Measurements from ENCODE around the gene MRTFA. TPM values are rescaled to one million over a fixed set of nuclear protein-coding genes. Genes with fewer than 3 reads are reported as not detected.

Gene MRTFA
- total and polyA plus RNA-seq, 2 of the 13 experiments (the other 11 are each of a cell fraction or from before 2014, with no cell fraction given) = 2.4 to 8.2 TPM

GRCh38 chr22:40397396-40397795, 239.1 kb downstream of the MRTFA start:
- 76% methylated on average over 1 of the region's 1 CpG for WGBS (ENCODE audit: low lambda C conversion rate)
- Histone ChIP-seq H3K79me2 (ENCODE audit: insufficient read depth, low read length) (no peaks in the 10 kb centered on the region), H3K4me1 (ENCODE audit: insufficient read depth, low read length) (no peaks in the 10 kb centered on the region), H3K4me2 (ENCODE audit: low read depth, low read length) (no peak overlapping the region), H4K20me1 (ENCODE audit: insufficient read depth, low read length) (no peaks in the 10 kb centered on the region), H2AFZ (ENCODE audit: low read length) (no peak overlapping the region), H3K9ac (ENCODE audit: insufficient read depth, low read depth, low read length) (no peak overlapping the region), H3K27ac (ENCODE audit: extremely low read length, insufficient read depth, low read length) (no peak overlapping the region), H3K27me3 (ENCODE audit: control insufficient read depth in 1 of 2, insufficient read depth in 2 of 2, low read length in 2 of 2) (no peaks in the 10 kb centered on the region), H3K9me3 (ENCODE audit: low read length) (no peaks in the 10 kb centered on the region), H3K36me3 (replicated peaks in 1 of 2; ENCODE audit: control insufficient read depth in 1 of 2, insufficient read depth in 2 of 2, low read length in 2 of 2) (peaks cover 0 to 8% of the 10 kb centered on the region in 2 experiments; a peak in 2 of 5 replicates), H3K4me3 (replicated peaks in 1 of 3; ENCODE audit: insufficient read depth in 1 of 3, low read depth in 2 of 3, low read length in 3 of 3) (no peak overlapping the region)
- ChIA-PET POLR2A (no interaction called here), CTCF (ENCODE audit: low intra/inter-chr PET ratio, low total read pairs) (no interaction called here)
- intact Hi-C loops (cut with micrococcal nuclease; ENCODE audit: unreplicated experiment) (no loop called here), in situ Hi-C loops (cut with HindIII; ENCODE audit: extremely low pct_ligation_motif_present, low pct_unique_long_range_greater_than_20kb) (no loop called here)
- no peak; the same call in 2 of the 3 replicates for ATAC-seq
- BruUV-seq (replicated peaks) = no TSS peak
- TF ChIP-seq TGIF2 (CRISPR knock-in tag; IDR thresholded peaks at IDR 0.05) = no peak
- TF ChIP-seq SIN3A (IDR thresholded peaks at IDR 0.05; ENCODE audit: borderline replicate concordance, low read depth, low read length) = no peak
- TF ChIP-seq ZSCAN9 (CRISPR knock-in tag; IDR thresholded peaks at IDR 0.05; ENCODE audit: borderline replicate concordance) = no peak
- TF ChIP-seq TARDBP (CRISPR knock-in tag; IDR thresholded peaks at IDR 0.05) = no peak
- no peak for DNase-seq (ENCODE audit: low spot score)
- no peak for FAIRE-seq

GRCh38 chr22:40396882-40397281, 239.6 kb downstream of the MRTFA start:
- no peak for ATAC-seq
- H3K9ac ChIP-seq (ENCODE audit: insufficient read depth, low read depth, low read length) = no peak overlapping the region
- POLR2A ChIA-PET = no interaction called here
- H3K4me1 ChIP-seq (ENCODE audit: insufficient read depth, low read length) = no peaks in the 10 kb centered on the region
- no peaks in the 10 kb centered on the region for H3K9me3 ChIP-seq (ENCODE audit: low read length)
- no peaks in the 10 kb centered on the region for H3K27me3 ChIP-seq (ENCODE audit: control insufficient read depth in 1 of 2, insufficient read depth in 2 of 2, low read length in 2 of 2)
- in situ Hi-C loops (cut with HindIII; ENCODE audit: extremely low pct_ligation_motif_present, low pct_unique_long_range_greater_than_20kb) = no loop called here
- H4K20me1 ChIP-seq (ENCODE audit: insufficient read depth, low read length) = no peaks in the 10 kb centered on the region
- H3K79me2 ChIP-seq (ENCODE audit: insufficient read depth, low read length) = no peaks in the 10 kb centered on the region
- BruUV-seq (replicated peaks) = no TSS peak
- intact Hi-C loops (cut with micrococcal nuclease; ENCODE audit: unreplicated experiment) = no loop called here
- H3K4me2 ChIP-seq (ENCODE audit: low read depth, low read length) = no peak overlapping the region
- H3K27ac ChIP-seq (ENCODE audit: extremely low read length, insufficient read depth, low read length) = no peak overlapping the region
- H3K4me3 ChIP-seq (replicated peaks in 1 of 3; ENCODE audit: insufficient read depth in 1 of 3, low read depth in 2 of 3, low read length in 3 of 3) = no peak overlapping the region
- WGBS (ENCODE audit: low lambda C conversion rate) = 86% methylated on average over 4 of the region's 4 CpGs
- no peak for FAIRE-seq
- TF ChIP-seq ZUFSP (CRISPR knock-in tag; IDR thresholded peaks at IDR 0.05; ENCODE audit: borderline replicate concordance) (no peak), ZNF761 (CRISPR knock-in tag; conservative IDR thresholded peaks at IDR 0.05) (no peak), MEIS2 (CRISPR knock-in tag; IDR thresholded peaks at IDR 0.05) (no peak), ZBTB25 (CRISPR knock-in tag; IDR thresholded peaks at IDR 0.05) (no peak), BCLAF1 (IDR thresholded peaks at IDR 0.05) (no peak), ADNP (CRISPR knock-in tag; IDR thresholded peaks at IDR 0.05) (no peak)
- CTCF ChIA-PET (ENCODE audit: low intra/inter-chr PET ratio, low total read pairs) = no interaction called here
- DNase-seq (ENCODE audit: low spot score) = no peak
- peaks cover 0 to 5% of the 10 kb centered on the region in 2 experiments; a peak in 1 of 5 replicates for H3K36me3 ChIP-seq (replicated peaks in 1 of 2; ENCODE audit: control insufficient read depth in 1 of 2, insufficient read depth in 2 of 2, low read length in 2 of 2)
- no peak overlapping the region for H2AFZ ChIP-seq (ENCODE audit: low read length)

Measured in HepG2 (cell line).